HEK293 (cell line): ENCODE data around the gene ZNF335.

Source experiments
- IKZF3 ChIP-seq: fragments of 450-650 bp; IDR thresholded peaks from 2 replicates; pipeline ENCODE4 v1.5.0; 2018; ENCODE audit warnings: missing biosample characterization, mild to moderate bottlenecking, missing genetic modification characterization, moderate library complexity
- KLF10 ChIP-seq: fragments of 450-650 bp; IDR thresholded peaks from 2 replicates; pipeline ENCODE4 v1.5.1; 2018; ENCODE audit warnings: missing biosample characterization, mild to moderate bottlenecking, missing genetic modification characterization
- KLF16 ChIP-seq: fragments of 450-650 bp; formaldehyde crosslinking; IDR thresholded peaks from 2 replicates; pipeline ENCODE4 v1.5.1; 2017; ENCODE audit warnings: missing biosample characterization, missing genetic modification characterization
- KLF7 ChIP-seq: fragments of 450-650 bp; formaldehyde crosslinking; IDR thresholded peaks from 2 replicates; pipeline ENCODE4 v1.5.1; 2016; ENCODE audit warnings: missing biosample characterization, missing genetic modification characterization, borderline replicate concordance
- REPIN1 ChIP-seq: fragments of 450-650 bp; formaldehyde crosslinking; IDR thresholded peaks from 2 replicates; pipeline ENCODE4 v1.5.1; 2017; ENCODE audit warnings: missing biosample characterization, missing genetic modification characterization, low read depth
- SP3 ChIP-seq: fragments of 450-650 bp; formaldehyde crosslinking; IDR thresholded peaks from 2 replicates; pipeline ENCODE4 v1.5.1; 2016; ENCODE audit warnings: missing biosample characterization, missing genetic modification characterization
- SP7 ChIP-seq: fragments of 450-650 bp; formaldehyde crosslinking; IDR thresholded peaks from 2 replicates; pipeline ENCODE4 v1.5.1; 2016; ENCODE audit warnings: missing biosample characterization, missing genetic modification characterization
- ZNF10 ChIP-seq: fragments of 450-650 bp; formaldehyde crosslinking; IDR thresholded peaks from 2 replicates; pipeline ENCODE4 v1.5.1; 2017; ENCODE audit warnings: missing biosample characterization, missing genetic modification characterization
- ZNF121 ChIP-seq: fragments of 450-650 bp; formaldehyde crosslinking; IDR thresholded peaks from 2 replicates; pipeline ENCODE4 v1.5.1; 2016; ENCODE audit warnings: missing biosample characterization, missing genetic modification characterization
- ZNF138 ChIP-seq: fragments of 450-650 bp; formaldehyde crosslinking; IDR thresholded peaks from 2 replicates; pipeline ENCODE4 v1.5.1; 2016; ENCODE audit warnings: missing biosample characterization, missing genetic modification characterization, borderline replicate concordance
- ZNF2 ChIP-seq: fragments of 450-650 bp; formaldehyde crosslinking; IDR thresholded peaks from 2 replicates; pipeline ENCODE4 v1.5.1; 2016; ENCODE audit warnings: missing biosample characterization, missing genetic modification characterization
- ZNF24 ChIP-seq: fragments of 450-650 bp; formaldehyde crosslinking; IDR thresholded peaks from 2 replicates; pipeline ENCODE4 v1.5.1; 2016; ENCODE audit warnings: missing biosample characterization, missing genetic modification characterization
- ZNF324 ChIP-seq: fragments of 450-650 bp; formaldehyde crosslinking; IDR thresholded peaks from 2 replicates; pipeline ENCODE4 v1.5.1; 2016; ENCODE audit warnings: missing biosample characterization, missing genetic modification characterization
- ZNF391 ChIP-seq: fragments of 450-650 bp; formaldehyde crosslinking; IDR thresholded peaks from 2 replicates; pipeline ENCODE4 v1.5.1; 2016; ENCODE audit warnings: low read depth, missing biosample characterization, missing genetic modification characterization, borderline replicate concordance
- ZNF394 ChIP-seq: fragments of 450-650 bp; formaldehyde crosslinking; IDR thresholded peaks from 2 replicates; pipeline ENCODE4 v1.5.1; 2016; ENCODE audit warnings: missing biosample characterization, missing genetic modification characterization, mild to moderate bottlenecking, moderate library complexity, borderline replicate concordance
- ZNF48 ChIP-seq: fragments of 450-650 bp; formaldehyde crosslinking; IDR thresholded peaks from 2 replicates; pipeline ENCODE4 v1.5.1; 2016; ENCODE audit warnings: missing biosample characterization, missing genetic modification characterization
- ZNF501 ChIP-seq: fragments of 450-650 bp; formaldehyde crosslinking; IDR thresholded peaks from 2 replicates; pipeline ENCODE4 v1.5.1; 2016; ENCODE audit warnings: missing biosample characterization, missing genetic modification characterization
- ZNF664 ChIP-seq: fragments of 450-650 bp; formaldehyde crosslinking; IDR thresholded peaks from 2 replicates; pipeline ENCODE4 v1.5.1; 2016; ENCODE audit warnings: missing biosample characterization, missing genetic modification characterization
- ZNF76 ChIP-seq: fragments of 450-650 bp; formaldehyde crosslinking; IDR thresholded peaks from 2 replicates; pipeline ENCODE4; 2016; ENCODE audit warnings: low read depth, missing biosample characterization, missing genetic modification characterization, borderline replicate concordance
- ZNF777 ChIP-seq: fragments of 450-650 bp; formaldehyde crosslinking; IDR thresholded peaks from 2 replicates; pipeline ENCODE4 v1.5.1; 2017; ENCODE audit warnings: missing biosample characterization, missing genetic modification characterization, borderline replicate concordance
- ZSCAN30 ChIP-seq: fragments of 450-650 bp; IDR thresholded peaks from 2 replicates; pipeline ENCODE4 v1.5.1; 2018; ENCODE audit warnings: missing biosample characterization, mild to moderate bottlenecking, missing genetic modification characterization, moderate library complexity
- TF ChIP-seq, protein P1 (sequence below): fragments of 450-650 bp; formaldehyde crosslinking; IDR thresholded peaks from 2 replicates; pipeline ENCODE4 v1.5.1; 2016; ENCODE audit warnings: missing biosample characterization, missing genetic modification characterization
- TF ChIP-seq, protein P2 (sequence below): fragments of 450-650 bp; formaldehyde crosslinking; IDR thresholded peaks from 2 replicates; pipeline ENCODE4 v1.5.1; 2016; ENCODE audit warnings: missing biosample characterization, missing genetic modification characterization
- TF ChIP-seq, protein P3 (sequence below): fragments of 450-650 bp; formaldehyde crosslinking; IDR thresholded peaks from 2 replicates; pipeline ENCODE4 v1.5.1; 2016; ENCODE audit warnings: missing biosample characterization, missing genetic modification characterization
- TF ChIP-seq, protein P4 (sequence below): fragments of 450-650 bp; formaldehyde crosslinking; IDR thresholded peaks from 2 replicates; pipeline ENCODE4 v1.5.1; 2016; ENCODE audit warnings: missing biosample characterization, missing genetic modification characterization
- TF ChIP-seq, protein P5 (sequence below): fragments of 450-650 bp; formaldehyde crosslinking; IDR thresholded peaks from 2 replicates; pipeline ENCODE4 v1.5.1; 2016; ENCODE audit warnings: missing biosample characterization, missing genetic modification characterization

The ZNF335 gene

DNA sequence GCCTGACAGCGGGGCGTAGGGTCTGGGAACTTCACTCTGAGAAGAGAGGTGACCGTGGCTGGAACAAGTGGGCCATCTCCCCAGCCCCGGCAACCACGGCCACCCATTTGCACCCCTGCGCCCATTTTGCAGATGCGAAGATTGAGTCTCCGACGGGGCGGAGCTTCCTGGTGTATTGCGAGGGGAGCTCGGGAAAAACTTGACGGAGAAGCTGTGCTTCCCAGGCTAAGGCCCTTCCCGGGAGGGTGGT is 653 bp downstream of the ZNF335 start (continued):
- TF ChIP-seq, protein P1, sequence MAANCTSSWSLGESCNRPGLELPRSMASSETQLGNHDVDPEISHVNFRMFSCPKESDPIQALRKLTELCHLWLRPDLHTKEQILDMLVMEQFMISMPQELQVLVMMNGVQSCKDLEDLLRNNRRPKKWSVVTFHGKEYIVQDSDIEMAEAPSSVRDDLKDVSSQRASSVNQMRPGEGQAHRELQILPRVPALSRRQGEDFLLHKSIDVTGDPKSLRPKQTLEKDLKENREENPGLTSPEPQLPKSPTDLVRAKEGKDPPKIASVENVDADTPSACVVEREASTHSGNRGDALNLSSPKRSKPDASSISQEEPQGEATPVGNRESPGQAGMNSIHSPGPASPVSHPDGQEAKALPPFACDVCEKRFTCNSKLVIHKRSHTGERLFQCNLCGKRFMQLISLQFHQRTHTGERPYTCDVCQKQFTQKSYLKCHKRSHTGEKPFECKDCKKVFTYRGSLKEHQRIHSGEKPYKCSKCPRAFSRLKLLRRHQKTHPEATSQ (tag by site-specific recombination): peak; percentile 96
- TF ChIP-seq ZNF391 (tag by site-specific recombination) (peak; percentile 81), ZNF664 (tag by site-specific recombination) (0 out of 2 replicates have a peak, but pooled peaks have one; percentile 17), KLF16 (tag by site-specific recombination) (peak; percentile 68; the same call in 1 of the 2 replicates), ZSCAN30 (tag by site-specific recombination) (0 out of 2 replicates have a peak, but pooled peaks have one; percentile 9), ZNF501 (0 out of 2 replicates have a peak, but pooled peaks have one; percentile 18), ZNF394 (tag by site-specific recombination) (peak; percentile 37; the same call in 1 of the 2 replicates), ZNF324 (peak; percentile 81), ZNF121 (tag by site-specific recombination) (peak; percentile 98), ZNF777 (tag by site-specific recombination) (peak; percentile 68; the same call in 1 of the 2 replicates), ZNF138 (tag by site-specific recombination) (0 out of 2 replicates have a peak, but pooled peaks have one; percentile 34), ZNF48 (tag by site-specific recombination) (no peak), KLF10 (tag by site-specific recombination) (no peak), ZNF76 (peak; percentile 22; the same call in 1 of the 2 replicates), IKZF3 (tag by site-specific recombination) (peak; percentile 75), ZNF24 (tag by site-specific recombination) (peak; percentile 79), ZNF2 (tag by site-specific recombination) (peak; percentile 42; the same call in 1 of the 2 replicates), KLF7 (tag by site-specific recombination) (peak; percentile 42), SP7 (peak; percentile 7; the same call in 1 of the 2 replicates), SP3 (tag by site-specific recombination) (peak; percentile 74), ZNF10 (tag by site-specific recombination) (no peak), REPIN1 (tag by site-specific recombination) (no peak)
- TF ChIP-seq, protein P2, sequence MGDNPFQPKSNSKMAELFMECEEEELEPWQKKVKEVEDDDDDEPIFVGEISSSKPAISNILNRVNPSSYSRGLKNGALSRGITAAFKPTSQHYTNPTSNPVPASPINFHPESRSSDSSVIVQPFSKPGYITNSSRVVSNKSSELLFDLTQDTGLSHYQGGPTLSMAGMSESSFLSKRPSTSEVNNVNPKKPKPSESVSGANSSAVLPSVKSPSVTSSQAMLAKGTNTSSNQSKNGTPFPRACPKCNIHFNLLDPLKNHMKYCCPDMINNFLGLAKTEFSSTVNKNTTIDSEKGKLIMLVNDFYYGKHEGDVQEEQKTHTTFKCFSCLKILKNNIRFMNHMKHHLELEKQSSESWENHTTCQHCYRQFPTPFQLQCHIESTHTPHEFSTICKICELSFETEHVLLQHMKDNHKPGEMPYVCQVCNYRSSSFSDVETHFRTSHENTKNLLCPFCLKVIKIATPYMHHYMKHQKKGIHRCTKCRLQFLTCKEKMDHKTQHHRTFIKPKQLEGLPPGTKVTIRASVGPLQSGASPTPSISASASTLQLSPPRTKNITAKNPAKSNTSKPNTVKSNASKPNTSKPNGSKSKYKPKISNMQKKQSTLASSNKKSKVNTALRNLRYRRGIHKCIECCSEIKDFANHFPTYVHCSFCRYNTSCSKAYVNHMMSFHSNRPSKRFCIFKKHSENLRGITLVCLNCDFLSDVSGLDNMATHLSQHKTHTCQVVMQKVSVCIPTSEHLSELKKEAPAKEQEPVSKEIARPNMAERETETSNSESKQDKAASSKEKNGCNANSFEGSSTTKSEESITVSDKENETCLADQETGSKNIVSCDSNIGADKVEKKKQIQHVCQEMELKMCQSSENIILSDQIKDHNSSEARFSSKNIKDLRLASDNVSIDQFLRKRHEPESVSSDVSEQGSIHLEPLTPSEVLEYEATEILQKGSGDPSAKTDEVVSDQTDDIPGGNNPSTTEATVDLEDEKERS: peak; percentile 93
- TF ChIP-seq, protein P3, sequence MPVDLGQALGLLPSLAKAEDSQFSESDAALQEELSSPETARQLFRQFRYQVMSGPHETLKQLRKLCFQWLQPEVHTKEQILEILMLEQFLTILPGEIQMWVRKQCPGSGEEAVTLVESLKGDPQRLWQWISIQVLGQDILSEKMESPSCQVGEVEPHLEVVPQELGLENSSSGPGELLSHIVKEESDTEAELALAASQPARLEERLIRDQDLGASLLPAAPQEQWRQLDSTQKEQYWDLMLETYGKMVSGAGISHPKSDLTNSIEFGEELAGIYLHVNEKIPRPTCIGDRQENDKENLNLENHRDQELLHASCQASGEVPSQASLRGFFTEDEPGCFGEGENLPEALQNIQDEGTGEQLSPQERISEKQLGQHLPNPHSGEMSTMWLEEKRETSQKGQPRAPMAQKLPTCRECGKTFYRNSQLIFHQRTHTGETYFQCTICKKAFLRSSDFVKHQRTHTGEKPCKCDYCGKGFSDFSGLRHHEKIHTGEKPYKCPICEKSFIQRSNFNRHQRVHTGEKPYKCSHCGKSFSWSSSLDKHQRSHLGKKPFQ: no peak
- TF ChIP-seq, protein P4, sequence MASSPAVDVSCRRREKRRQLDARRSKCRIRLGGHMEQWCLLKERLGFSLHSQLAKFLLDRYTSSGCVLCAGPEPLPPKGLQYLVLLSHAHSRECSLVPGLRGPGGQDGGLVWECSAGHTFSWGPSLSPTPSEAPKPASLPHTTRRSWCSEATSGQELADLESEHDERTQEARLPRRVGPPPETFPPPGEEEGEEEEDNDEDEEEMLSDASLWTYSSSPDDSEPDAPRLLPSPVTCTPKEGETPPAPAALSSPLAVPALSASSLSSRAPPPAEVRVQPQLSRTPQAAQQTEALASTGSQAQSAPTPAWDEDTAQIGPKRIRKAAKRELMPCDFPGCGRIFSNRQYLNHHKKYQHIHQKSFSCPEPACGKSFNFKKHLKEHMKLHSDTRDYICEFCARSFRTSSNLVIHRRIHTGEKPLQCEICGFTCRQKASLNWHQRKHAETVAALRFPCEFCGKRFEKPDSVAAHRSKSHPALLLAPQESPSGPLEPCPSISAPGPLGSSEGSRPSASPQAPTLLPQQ: no peak; the same call in 1 of the 2 replicates
- TF ChIP-seq, protein P5, sequence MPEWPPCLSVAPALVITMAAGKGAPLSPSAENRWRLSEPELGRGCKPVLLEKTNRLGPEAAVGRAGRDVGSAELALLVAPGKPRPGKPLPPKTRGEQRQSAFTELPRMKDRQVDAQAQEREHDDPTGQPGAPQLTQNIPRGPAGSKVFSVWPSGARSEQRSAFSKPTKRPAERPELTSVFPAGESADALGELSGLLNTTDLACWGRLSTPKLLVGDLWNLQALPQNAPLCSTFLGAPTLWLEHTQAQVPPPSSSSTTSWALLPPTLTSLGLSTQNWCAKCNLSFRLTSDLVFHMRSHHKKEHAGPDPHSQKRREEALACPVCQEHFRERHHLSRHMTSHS (tag by site-specific recombination): peak; percentile 56; the same call in 1 of the 2 replicates
